Measurements from ENCODE around the gene USP40. TPM values are rescaled to one million over a fixed set of nuclear protein-coding genes. Genes with fewer than 3 reads are reported as not detected.

USP40 gene
- total RNA-seq, 4 donors from 2014 or later: 70.7 to 99.0 (median 85.7) TPM

- no peaks in the 10 kb centered on the region for H3K27me3 ChIP-seq
- H3K9me3 ChIP-seq: no peaks in the 10 kb centered on the region
- DNase-seq: no peak
- peaks cover 10 to 12% of the 10 kb centered on the region in 2 donors for H3K36me3 ChIP-seq
- H3K27ac ChIP-seq: no peak overlapping the region
- TF ChIP-seq CTCF (IDR thresholded peaks at IDR 0.05) (no peak), POLR2A (IDR thresholded peaks at IDR 0.05) (no peak)
- no peak overlapping the region for H3K4me3 ChIP-seq (replicated peaks in 1 of 3)
- intact Hi-C loops (cut with DNase I): no loop called here
- peaks cover 0 to 13% of the 10 kb centered on the region in 2 donors for H3K4me1 ChIP-seq
Measured at GRCh38 chr2:233553366-233553765, 13.2 kb downstream of the USP40 start.

GRCh38 chr2:233551491-233551890 lies 15.1 kb downstream of the USP40 start:
- DNase-seq: no peak
- Histone ChIP-seq H3K4me3 (replicated peaks in 1 of 3) (no peak overlapping the region), H3K9me3 (no peaks in the 10 kb centered on the region), H3K27ac (no peak overlapping the region), H3K4me1 (peaks cover 0 to 4% of the 10 kb centered on the region in 2 donors), H3K36me3 (peaks cover 10 to 12% of the 10 kb centered on the region in 2 donors), H3K27me3 (no peaks in the 10 kb centered on the region)
- 72 to 80% methylated on average over 4 of the region's 4 CpGs for WGBS, 2 donors
- intact Hi-C loops (cut with DNase I): no loop called here
- TF ChIP-seq POLR2A (IDR thresholded peaks at IDR 0.05): no peak
- no peak for TF ChIP-seq CTCF (IDR thresholded peaks at IDR 0.05)

- Histone ChIP-seq H3K9me3 (no peaks in the 10 kb centered on the region), H3K27me3 (no peaks in the 10 kb centered on the region), H3K27ac (peak overlapping the region in 2 of 3 donors; percentile 20 to 66), H3K36me3 (no peaks in the 10 kb centered on the region), H3K4me1 (peaks cover 0 to 22% of the 10 kb centered on the region in 2 donors), H3K4me3 (replicated peaks in 1 of 3) (no peak overlapping the region)
- TF ChIP-seq POLR2A (IDR thresholded peaks at IDR 0.05) (no peak), CTCF (IDR thresholded peaks at IDR 0.05) (no peak)
- intact Hi-C loops (cut with DNase I): no loop called here
- no peak for DNase-seq
- 92 to 95% methylated on average over 4 of the region's 4 CpGs for WGBS, 2 donors
Measured at GRCh38 chr2:233546774-233547173, 19.8 kb downstream of the USP40 start.

- Histone ChIP-seq H3K27ac (peak overlapping the region in 2 of 3 donors; percentile 20 to 66), H3K27me3 (no peaks in the 10 kb centered on the region), H3K4me1 (peaks cover 0 to 22% of the 10 kb centered on the region in 2 donors), H3K36me3 (no peaks in the 10 kb centered on the region), H3K9me3 (no peaks in the 10 kb centered on the region), H3K4me3 (replicated peaks in 1 of 3) (no peak overlapping the region)
- DNase-seq: no peak
- intact Hi-C loops (cut with DNase I): no loop called here
- TF ChIP-seq POLR2A (IDR thresholded peaks at IDR 0.05) (no peak), CTCF (IDR thresholded peaks at IDR 0.05) (no peak)
Measured at GRCh38 chr2:233546101-233546500, 20.5 kb downstream of the USP40 start.

GRCh38 chr2:233544200-233544610 lies 22.4 kb downstream of the USP40 start:
- Histone ChIP-seq H3K27me3 (no peaks in the 10 kb centered on the region), H3K4me3 (replicated peaks in 1 of 3) (no peak overlapping the region), H3K9me3 (no peaks in the 10 kb centered on the region), H3K27ac (no peak overlapping the region), H3K4me1 (peaks cover 0 to 22% of the 10 kb centered on the region in 2 donors), H3K36me3 (no peaks in the 10 kb centered on the region)
- peak in 1 of 2 donors; percentile 18 for DNase-seq
- TF ChIP-seq POLR2A (IDR thresholded peaks at IDR 0.05): no peak
- no peak for TF ChIP-seq CTCF (IDR thresholded peaks at IDR 0.05)
- WGBS, 2 donors: 67 to 78% methylated on average over 5 of the region's 5 CpGs
- intact Hi-C loops (cut with DNase I): no loop called here

All from thyroid gland (tissue), 4 donors.